Stimulated activated CD4-positive, alpha-beta T cell treated with anti-CD3 and anti-CD28 coated beads, Interleukin-12 subunit alpha, Interleukin-12 subunit beta, amount 100 ng/mL, for 4 hours (primary cell): ENCODE data around the gene PAX9.

Source experiments
- DNase-seq: peaks from one replicate; pipeline ENCODE4 v3.0.0-alpha.2; 2020

The PAX9 gene

GRCh38 chr14:36661506-36662257 lies at the start of gene PAX9:
Gene PAX9 (plus strand): TSS chr14:36661860. CDS start chr14:36662090, 230 bp downstream.
- DNase-seq: no peak

- DNase-seq: no peak
Observed at GRCh38 chr14:36617824-36618223, 43.8 kb upstream of the PAX9 start.

GRCh38 chr14:36618641-36619040 lies 43.0 kb upstream of the PAX9 start:
- no peak for DNase-seq

- no peak for DNase-seq
Observed at GRCh38 chr14:36619131-36619530, 42.5 kb upstream of the PAX9 start.

GRCh38 chr14:36619853-36620252 lies 41.8 kb upstream of the PAX9 start:
- DNase-seq: no peak

- no peak for DNase-seq
Observed at GRCh38 chr14:36625014-36625413, 36.6 kb upstream of the PAX9 start.

- DNase-seq: no peak
Observed at GRCh38 chr14:36625436-36625835, 36.2 kb upstream of the PAX9 start.

- no peak for DNase-seq
Observed at GRCh38 chr14:36626151-36626550, 35.5 kb upstream of the PAX9 start.

- DNase-seq: no peak
Observed at GRCh38 chr14:36627981-36628380, 33.7 kb upstream of the PAX9 start.

- no peak for DNase-seq
Observed at GRCh38 chr14:36633580-36633979, 28.1 kb upstream of the PAX9 start.

- no peak for DNase-seq
Observed at GRCh38 chr14:36646664-36647416, 14.8 kb upstream of the PAX9 start.

- DNase-seq: no peak
Observed at GRCh38 chr14:36647417-36647823, 14.2 kb upstream of the PAX9 start.

GRCh38 chr14:36647824-36648753 lies 13.6 kb upstream of the PAX9 start:
- DNase-seq: no peak

- DNase-seq: no peak
Observed at GRCh38 chr14:36649872-36650650, 11.6 kb upstream of the PAX9 start.

GRCh38 chr14:36652542-36653201 lies 9.0 kb upstream of the PAX9 start:
- no peak for DNase-seq

- no peak for DNase-seq
Observed at GRCh38 chr14:36653413-36653812, 8.2 kb upstream of the PAX9 start.

- no peak for DNase-seq
Observed at GRCh38 chr14:36653962-36654793, 7.5 kb upstream of the PAX9 start.

GRCh38 chr14:36654794-36655381 lies 6.8 kb upstream of the PAX9 start:
- no peak for DNase-seq

- no peak for DNase-seq
Observed at GRCh38 chr14:36655571-36655962, 6.1 kb upstream of the PAX9 start.

GRCh38 chr14:36655963-36656686 lies 5.5 kb upstream of the PAX9 start:
- no peak for DNase-seq
